Sigmoid colon (tissue), 3 donors: ENCODE results near the gene KCNE3.

Experiments used
- CTCF ChIP-seq, 4 experiments: fragments of 450-650 bp in 3 of 4; fragments of 200-600 bp in 1 of 4; IDR thresholded peaks; one replicate each; pipeline ENCODE4 v1.5.1; 2016 to 2019; ENCODE audit warnings: antibody characterized with exemption in 4 of 4, mild to moderate bottlenecking in 3 of 4, moderate library complexity in 2 of 4
- POLR2A ChIP-seq, 2 donors: fragments of 450-650 bp; IDR thresholded peaks; one replicate each; pipeline ENCODE4 v1.6.1; 2016; ENCODE audit warnings: antibody characterized with exemption in 2 of 2, mild to moderate bottlenecking in 2 of 2, moderate library complexity in 2 of 2

GRCh38 chr11:74479732-74480123 lies 12.4 kb upstream of the KCNE3 start:
- no peak for TF ChIP-seq POLR2A (IDR thresholded peaks at IDR 0.05)
- TF ChIP-seq CTCF (IDR thresholded peaks at IDR 0.05) = no peak
